Measurements from ENCODE around the gene RPL6.

RPL6 gene

DNA sequence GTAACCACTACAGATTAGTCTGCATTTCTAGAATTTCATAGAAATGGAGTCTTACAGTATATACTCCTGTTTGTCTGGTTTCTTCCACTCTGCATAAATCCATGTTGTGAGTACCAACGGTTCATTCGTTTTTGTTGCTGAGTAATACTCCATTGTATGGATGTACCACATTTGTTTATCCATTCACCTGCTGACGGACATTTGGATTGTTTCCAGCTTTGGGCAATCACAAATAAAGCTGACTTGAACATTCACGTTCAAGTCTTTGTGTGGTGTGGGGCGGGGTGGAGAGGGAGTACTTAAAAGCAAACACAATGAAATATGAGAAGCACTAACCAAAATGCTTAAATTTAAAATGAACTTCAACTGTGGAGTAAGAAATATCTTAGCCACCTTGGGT, 34.3 kb downstream of the RPL6 start:
- no peak for DNase-seq

DNA sequence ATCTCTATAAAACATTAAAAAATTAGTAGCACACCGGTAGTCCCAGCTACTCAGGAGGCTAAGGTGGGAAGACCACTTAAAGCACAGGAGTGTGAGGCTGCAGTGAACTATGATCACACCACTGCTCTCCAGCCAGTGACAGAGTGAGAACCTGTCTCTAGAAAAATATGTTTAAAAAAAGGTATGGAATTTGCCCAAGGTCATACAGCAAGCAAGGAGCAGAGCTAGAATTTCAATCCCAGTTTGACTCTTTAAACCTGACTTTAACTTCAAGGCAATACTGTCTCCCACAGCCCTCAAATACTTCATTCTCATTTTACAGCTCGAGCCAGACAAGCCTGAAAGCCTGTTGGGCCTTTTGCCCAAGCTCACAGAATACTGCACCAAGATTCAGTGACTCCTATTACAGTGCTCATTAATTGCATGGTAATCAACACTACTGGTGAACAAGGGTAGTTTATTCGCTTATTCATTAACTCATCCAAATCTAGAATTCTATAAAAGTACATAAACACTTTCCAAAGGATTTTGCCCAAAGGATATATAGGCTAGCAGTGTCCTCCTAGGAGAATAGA, 35.2 kb downstream of the RPL6 start:
- DNase-seq: no peak

DNA sequence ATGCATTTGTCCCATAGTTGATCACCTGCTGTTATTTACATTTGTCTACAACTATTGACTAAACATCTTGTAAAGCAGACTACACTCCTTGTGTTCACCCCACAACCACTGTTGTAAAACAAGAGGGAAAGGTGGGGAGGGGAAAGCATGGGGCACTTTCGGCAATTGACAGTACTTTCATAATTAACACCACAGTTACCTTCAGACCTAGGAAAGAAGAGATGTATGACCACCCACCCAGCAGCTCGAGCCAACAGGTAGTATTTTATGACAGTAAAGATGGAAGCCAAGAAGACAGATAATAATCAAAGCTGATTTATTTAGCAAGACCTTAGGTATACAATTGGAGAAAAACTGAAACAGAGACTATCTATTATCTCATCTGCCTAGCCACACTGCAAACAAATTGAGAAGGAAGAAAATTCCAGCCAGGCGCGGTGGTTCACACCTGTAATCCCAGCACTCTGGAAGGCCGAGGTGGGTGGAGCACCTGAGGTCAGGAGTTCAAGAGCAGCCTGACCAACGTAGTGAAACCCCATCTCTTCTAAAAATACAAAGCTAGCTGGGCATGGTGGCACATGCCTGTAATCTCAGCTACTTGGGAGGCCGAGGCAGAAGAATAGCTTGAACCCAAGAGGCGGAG, 38.4 kb downstream of the RPL6 start:
- DNase-seq: no peak

DNA sequence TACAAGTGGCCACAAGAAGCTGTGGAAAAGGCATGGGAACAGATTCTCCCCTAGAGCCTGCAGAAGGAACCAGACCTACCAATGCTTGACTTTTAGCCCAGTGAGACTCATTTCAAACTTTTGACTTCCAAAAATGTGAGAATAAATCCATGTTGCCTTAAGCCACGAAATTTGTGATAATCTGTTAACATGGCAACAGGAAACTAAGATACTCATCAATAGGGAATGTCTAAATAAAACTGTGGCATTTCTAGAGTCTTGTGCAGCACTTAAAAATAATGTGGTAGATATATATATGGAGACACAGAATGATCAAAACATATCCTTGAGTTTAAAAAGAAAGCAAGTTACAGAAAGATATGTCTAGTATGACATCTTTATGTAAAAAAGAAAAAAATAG, 39.2 kb downstream of the RPL6 start:
- DNase-seq: no peak

DNA sequence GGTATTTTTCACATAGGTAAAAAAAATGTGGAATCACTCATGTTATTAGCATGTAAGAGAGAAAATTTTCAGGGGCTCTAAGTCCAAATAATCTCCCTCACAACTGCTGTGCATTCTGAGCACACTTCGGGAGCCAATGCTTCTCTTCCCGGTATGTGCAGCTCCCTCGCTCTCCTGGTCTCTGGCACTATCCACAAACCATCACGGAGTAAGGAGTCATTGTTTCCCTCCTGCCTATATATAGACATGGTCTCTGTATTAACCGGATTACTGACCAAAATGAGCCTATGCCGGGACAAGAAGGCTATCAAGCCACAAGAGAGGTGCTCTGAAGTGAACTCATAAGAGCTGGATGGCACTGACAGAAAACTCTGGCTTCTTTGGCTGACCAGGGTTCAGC, 40.5 kb downstream of the RPL6 start:
- DNase-seq: no peak

DNA sequence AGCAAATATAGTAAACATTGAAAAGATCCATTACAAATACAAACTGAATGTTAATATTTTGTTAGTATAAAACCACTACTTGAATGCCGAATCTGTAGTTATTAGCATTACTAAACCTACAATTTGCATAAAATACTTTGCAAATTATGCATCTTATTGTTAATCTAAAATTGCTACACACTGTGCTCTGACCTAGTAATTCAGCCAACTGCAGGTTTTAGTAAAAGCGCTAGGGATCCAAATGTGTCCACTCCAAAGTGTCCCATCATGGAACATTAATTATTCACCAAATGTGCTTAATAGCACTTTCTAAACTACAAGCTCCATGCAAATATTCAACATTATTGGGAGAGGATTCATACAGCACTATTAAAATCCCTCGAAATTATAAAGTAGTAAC, 41.4 kb downstream of the RPL6 start:
- DNase-seq: no peak

DNA sequence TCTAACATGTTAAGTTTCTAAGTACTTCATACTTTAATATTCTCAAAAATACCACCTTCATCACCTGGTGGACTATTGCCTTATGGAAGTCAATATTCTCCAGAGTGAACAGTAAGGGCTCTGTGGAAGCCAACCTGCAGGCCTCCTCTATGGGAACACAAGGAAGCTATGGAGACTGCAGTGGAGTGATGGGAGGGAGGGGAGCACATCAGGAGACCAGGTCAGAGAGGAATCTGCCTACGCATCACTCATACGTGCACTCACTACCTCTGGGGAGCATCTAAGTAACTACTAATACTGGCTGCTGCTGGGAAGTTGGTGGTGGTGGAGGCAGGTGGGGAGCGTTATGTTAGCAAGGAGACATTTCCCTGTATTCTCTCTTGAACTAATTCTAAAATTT, 47.1 kb downstream of the RPL6 start:
- no peak for DNase-seq

DNA sequence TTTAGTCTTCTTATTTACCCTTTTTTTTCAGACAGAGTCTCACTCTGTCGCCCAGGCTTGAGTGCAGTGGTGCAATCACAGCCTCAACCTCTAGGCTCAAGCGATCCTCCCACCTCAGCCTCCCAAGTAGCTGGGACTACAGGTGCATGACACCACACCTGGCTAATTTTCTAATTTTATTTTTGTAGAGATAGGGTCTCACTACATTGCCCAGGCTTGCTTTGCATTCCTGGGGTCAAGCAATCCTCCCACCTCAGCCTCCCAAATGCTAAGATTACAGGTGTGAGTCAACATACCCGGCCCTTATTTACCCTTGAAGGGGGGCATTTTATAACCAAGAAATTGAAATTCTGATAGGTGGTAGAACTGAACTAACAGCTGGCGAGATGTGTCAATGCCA, 48.1 kb downstream of the RPL6 start:
- no peak for DNase-seq

DNA sequence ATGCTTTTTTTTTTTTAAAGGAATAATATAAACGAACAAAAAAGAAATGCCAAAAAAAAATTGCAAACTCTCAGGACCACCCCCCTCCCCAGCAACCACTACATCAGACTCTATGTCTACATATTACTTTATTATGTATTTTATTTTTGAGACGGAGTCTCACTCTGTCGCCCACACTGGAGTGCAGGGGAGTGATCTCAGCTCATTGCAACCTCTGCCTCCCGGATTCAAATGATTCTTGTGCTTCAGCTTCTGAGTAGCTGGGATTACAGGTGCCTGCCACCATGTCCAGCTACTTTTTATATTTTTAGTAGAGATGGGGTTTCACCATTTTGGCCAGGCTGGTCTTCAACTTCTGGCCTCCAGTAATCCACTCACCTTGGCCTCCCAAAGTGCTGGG, 50.1 kb downstream of the RPL6 start:
- DNase-seq: no peak

DNA sequence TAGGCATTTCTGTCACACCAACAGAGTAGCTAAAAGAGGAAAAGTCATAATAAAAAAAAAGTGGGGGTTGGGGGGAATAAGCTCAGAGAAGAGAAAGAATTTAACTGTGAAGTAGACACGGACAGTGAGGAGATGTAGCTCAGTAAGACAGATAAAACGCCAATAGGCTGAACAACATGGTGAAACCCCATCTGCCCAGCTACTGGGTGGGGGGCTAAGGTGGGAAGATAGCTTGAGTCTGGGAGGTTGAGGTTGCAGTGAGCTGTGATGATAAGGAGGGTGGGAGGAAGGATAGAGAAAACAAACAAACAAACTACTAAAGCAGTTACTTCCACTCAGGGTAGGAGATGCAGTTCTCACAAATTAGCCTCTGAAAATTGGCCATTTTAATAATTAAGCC, 52.2 kb downstream of the RPL6 start:
- DNase-seq: no peak

Measured in midbrain (tissue), 1 donor.